ENCODE data around the gene GNAQ. TPM values are rescaled to one million over a fixed set of nuclear protein-coding genes. Genes with fewer than 3 reads are reported as not detected.

Gene GNAQ
- polyA plus RNA-seq, 1 donor (not counting 4 experiments of a cell fraction or from before 2014, with no cell fraction given): 64.3 TPM

GRCh38 chr9:77968506-77968905, 63.1 kb downstream of the GNAQ start:
- no peaks in the 10 kb centered on the region for H3K9me3 ChIP-seq (ENCODE audit: control insufficient read depth, low read depth, low read length)
- H3K9me1 ChIP-seq (ENCODE audit: control insufficient read depth, extremely low read depth, insufficient read depth, low read length): no peaks in the 10 kb centered on the region
- no peak for DNase-seq (ENCODE audit: low read depth, low spot score)
- FAIRE-seq: no peak
- H3K4me2 ChIP-seq (ENCODE audit: control insufficient read depth, extremely low read depth, insufficient read depth, low read depth, low read length): no peak overlapping the region
- H3K4me3 ChIP-seq (ENCODE audit: control insufficient read depth in 2 of 3, extremely low read depth in 1 of 3, insufficient read depth in 2 of 3, low read depth in 1 of 3, low read length in 3 of 3): no peak overlapping the region
- dilution Hi-C loops (cut with MboI; ENCODE audit: extremely low pct_ligation_motif_present, low sequenced_read_pairs): no loop called here
- H2AFZ ChIP-seq (ENCODE audit: control insufficient read depth, low read length): no peak overlapping the region
- H3K27me3 ChIP-seq (ENCODE audit: control insufficient read depth, extremely low read depth, insufficient read depth, low read length): no peaks in the 10 kb centered on the region
- TF ChIP-seq CTCF (optimal IDR thresholded peaks at IDR 0.05 in 1 of 3, IDR thresholded peaks at IDR 0.05 in 1 of 3, conservative IDR thresholded peaks at IDR 0.05 in 1 of 3; ENCODE audit: extremely low read depth in 1 of 3, insufficient read depth in 2 of 3, low read length in 3 of 3) (no peak), EZH2 (IDR thresholded peaks at IDR 0.05; ENCODE audit: low read length) (no peak)
- H3K79me2 ChIP-seq (ENCODE audit: control insufficient read depth, insufficient read depth, low read length): peaks cover 69% of the 10 kb centered on the region
- peaks cover 2% of the 10 kb centered on the region for H4K20me1 ChIP-seq (ENCODE audit: control insufficient read depth, extremely low read depth, insufficient read depth, low read length)
- H3K27ac ChIP-seq (ENCODE audit: control insufficient read depth, insufficient read depth, low read length): no peak overlapping the region
- no peaks in the 10 kb centered on the region for H3K4me1 ChIP-seq (ENCODE audit: control insufficient read depth, extremely low read depth, insufficient read depth, low read length)
- no peaks in the 10 kb centered on the region for H3K36me3 ChIP-seq (ENCODE audit: control insufficient read depth in 2 of 2, extremely low read depth in 1 of 2, insufficient read depth in 2 of 2, low read length in 2 of 2)
- no peak overlapping the region for H3K9ac ChIP-seq (ENCODE audit: control insufficient read depth, extremely low read depth, insufficient read depth, low read length)

GRCh38 chr9:77966718-77967117, 64.9 kb downstream of the GNAQ start:
- H3K9me3 ChIP-seq (ENCODE audit: control insufficient read depth, low read depth, low read length): no peaks in the 10 kb centered on the region
- H3K27me3 ChIP-seq (ENCODE audit: control insufficient read depth, extremely low read depth, insufficient read depth, low read length): no peaks in the 10 kb centered on the region
- DNase-seq (ENCODE audit: low read depth, low spot score): no peak
- dilution Hi-C loops (cut with MboI; ENCODE audit: extremely low pct_ligation_motif_present, low sequenced_read_pairs): no loop called here
- no peak overlapping the region for H3K9ac ChIP-seq (ENCODE audit: control insufficient read depth, extremely low read depth, insufficient read depth, low read length)
- H3K9me1 ChIP-seq (ENCODE audit: control insufficient read depth, extremely low read depth, insufficient read depth, low read length): no peaks in the 10 kb centered on the region
- H3K4me2 ChIP-seq (ENCODE audit: control insufficient read depth, extremely low read depth, insufficient read depth, low read depth, low read length): no peak overlapping the region
- no peak overlapping the region for H2AFZ ChIP-seq (ENCODE audit: control insufficient read depth, low read length)
- H3K79me2 ChIP-seq (ENCODE audit: control insufficient read depth, insufficient read depth, low read length): peaks cover 73% of the 10 kb centered on the region
- TF ChIP-seq CTCF (optimal IDR thresholded peaks at IDR 0.05 in 1 of 3, IDR thresholded peaks at IDR 0.05 in 1 of 3, conservative IDR thresholded peaks at IDR 0.05 in 1 of 3; ENCODE audit: extremely low read depth in 1 of 3, insufficient read depth in 2 of 3, low read length in 3 of 3): no peak
- TF ChIP-seq EZH2 (IDR thresholded peaks at IDR 0.05; ENCODE audit: low read length): no peak
- H3K27ac ChIP-seq (ENCODE audit: control insufficient read depth, insufficient read depth, low read length): no peak overlapping the region
- no peak for FAIRE-seq
- no peaks in the 10 kb centered on the region for H3K36me3 ChIP-seq (ENCODE audit: control insufficient read depth in 2 of 2, extremely low read depth in 1 of 2, insufficient read depth in 2 of 2, low read length in 2 of 2)
- no peak overlapping the region for H3K4me3 ChIP-seq (ENCODE audit: control insufficient read depth in 2 of 3, extremely low read depth in 1 of 3, insufficient read depth in 2 of 3, low read depth in 1 of 3, low read length in 3 of 3)
- H3K4me1 ChIP-seq (ENCODE audit: control insufficient read depth, extremely low read depth, insufficient read depth, low read length): peaks cover 1% of the 10 kb centered on the region
- peaks cover 2% of the 10 kb centered on the region for H4K20me1 ChIP-seq (ENCODE audit: control insufficient read depth, extremely low read depth, insufficient read depth, low read length)

Data from keratinocyte (primary cell).